Heart left ventricle (tissue), 13 donors: Measurements from ENCODE around the gene BAX.

ENCODE experiments used
- CTCF ChIP-seq, 12 donors: fragments of 200-600 bp; sonication (generic) in 4 of 12; IDR thresholded peaks; one replicate each; pipeline versions ENCODE4 v1.5.0 to v1.8.0; 2018 to 2022; ENCODE audit warnings: antibody characterized with exemption in 12 of 12, mild to moderate bottlenecking in 5 of 12
- POLR2A ChIP-seq, 2 donors: fragments of 450-650 bp; IDR thresholded peaks; one replicate each; pipeline ENCODE4 v1.6.1; 2017; ENCODE audit warnings: antibody characterized with exemption in 2 of 2, mild to moderate bottlenecking in 2 of 2, moderate library complexity in 2 of 2
- donor health status: ischemic (EF 13 %, LVEDD 7.1; RV severe dilation, severe dysfunction).
- donor health status: DM: no; HTN: yes; CAD: no.
- donor health status: DM: no; HTN: no; CAD: no.
- donor health status: ischemic (EF 25% LVEDD 6.9; RV normal size, moderate dysfunction).
- donor health status: ischemic (EF 25% LVEDD 5.7; RV mildly dilated, moderate dysfunction).
- donor health status: ischemic (EF 35%, LVEDD 5.7; RV mildly dilated, moderate dysfunction).
- donor health status: nonischemic (EF 11% LVEDD 7.7; RV severe dilation, severe dysfunction).
- donor health status: DM: yes; HTN: yes; CAD: no.
- donor health status: PGD.
- donor health status: ischemic (EF 29% LVEDD 5.4; RV normal size, mild dysfunction).
- donor health status: nonischemic (EF 23%, LVEDD 6.1; RV moderate dilation, normal function).

- TF ChIP-seq CTCF (IDR thresholded peaks at IDR 0.05) (no peak), POLR2A (IDR thresholded peaks at IDR 0.05) (no peak)
Observed at GRCh38 chr19:48920949-48921348, 33.7 kb upstream of the BAX start.
